Large intestine (tissue), 3 donors: ENCODE data around the gene TRIM33. TPM values are rescaled to one million over a fixed set of nuclear protein-coding genes. Genes with fewer than 3 reads are reported as not detected.

ENCODE experiments used
- DNase-seq, 2 donors: peaks; one replicate each; pipeline versions ENCODE4 v3.0.0 to v3.0.0-alpha.2; 2013
- H3K27ac ChIP-seq: one replicate; pipeline ENCODE4 v1.5.1; 2013; ENCODE audit warnings: low read length
- H3K27me3 ChIP-seq: 2 replicates; pipeline ENCODE4 v1.6.1; 2013; ENCODE audit warnings: low read length; ENCODE audit not compliant: control insufficient read depth, insufficient read depth
- H3K36me3 ChIP-seq: 2 replicates; pipeline ENCODE4 v1.6.1; 2013; ENCODE audit warnings: low read length; ENCODE audit not compliant: control insufficient read depth, insufficient read depth
- H3K4me1 ChIP-seq: one replicate; pipeline ENCODE4 v1.6.1; 2013; ENCODE audit warnings: low read length; ENCODE audit not compliant: control insufficient read depth, insufficient read depth
- H3K4me3 ChIP-seq: one replicate; pipeline ENCODE4 v1.5.1; 2013; ENCODE audit warnings: low read length
- H3K9me3 ChIP-seq: one replicate; pipeline ENCODE4 v1.6.1; 2013; ENCODE audit warnings: mild to moderate bottlenecking, low read depth, low read length, moderate library complexity; ENCODE audit not compliant: control insufficient read depth
- WGBS: methylation state at CpG from one replicate; pipeline ENCODE4 v1.1.5; 2013; ENCODE audit warnings: low lambda C conversion rate; ENCODE audit not compliant: insufficient coverage; 5-methylcytosine and 5-hydroxymethylcytosine counted together
- polyA plus RNA-seq: library from polyadenylated mRNA; unstranded; fragments of 120-200 nt; gene quantifications from one replicate; pipeline ENCODE4 v1.2.1, GENCODE V29; 2013

TRIM33 gene
- polyA plus RNA-seq, 1 donor = 27.2 TPM

GRCh38 chr1:114359791-114360190 is 151.2 kb downstream of the TRIM33 start:
- Histone ChIP-seq H3K27ac (no peak overlapping the region), H3K4me1 (no peaks in the 10 kb centered on the region), H3K36me3 (no peaks in the 10 kb centered on the region), H3K4me3 (no peak overlapping the region), H3K27me3 (no peaks in the 10 kb centered on the region), H3K9me3 (peaks cover 12% of the 10 kb centered on the region)
- WGBS = 60% methylated on average over 1 of the region's 1 CpG
- DNase-seq = no peak

GRCh38 chr1:114355240-114355639 is 155.8 kb downstream of the TRIM33 start:
- no peaks in the 10 kb centered on the region for H3K9me3 ChIP-seq
- no peak for DNase-seq
- no peaks in the 10 kb centered on the region for H3K36me3 ChIP-seq
- no peaks in the 10 kb centered on the region for H3K4me1 ChIP-seq
- H3K27me3 ChIP-seq = no peaks in the 10 kb centered on the region
- WGBS = 100% methylated on average over 2 of the region's 3 CpGs
- H3K4me3 ChIP-seq = no peak overlapping the region
- H3K27ac ChIP-seq = no peak overlapping the region

DNA sequence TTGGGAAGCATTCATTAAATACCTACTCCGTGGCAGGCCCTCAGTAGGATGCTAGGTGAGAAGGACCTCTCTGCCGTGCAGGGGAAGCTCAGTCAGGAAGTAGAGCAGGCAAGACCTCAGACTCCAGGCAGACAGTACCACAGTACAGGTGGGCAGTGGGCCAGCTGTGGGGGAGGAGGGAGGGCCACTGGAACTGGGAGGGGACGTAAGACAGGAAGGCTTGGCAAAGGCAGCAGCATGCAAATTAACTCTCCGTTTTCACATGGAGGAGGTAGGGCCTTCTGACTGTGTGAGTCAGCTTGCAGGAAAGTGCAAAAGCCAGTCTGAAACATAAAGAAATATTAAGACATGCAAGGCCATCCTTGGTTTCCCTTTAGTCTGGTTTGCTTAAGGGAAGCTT is 157.7 kb downstream of the TRIM33 start:
- Histone ChIP-seq H3K9me3 (no peaks in the 10 kb centered on the region), H3K4me1 (no peaks in the 10 kb centered on the region), H3K27me3 (no peaks in the 10 kb centered on the region), H3K36me3 (no peaks in the 10 kb centered on the region), H3K27ac (no peak overlapping the region), H3K4me3 (no peak overlapping the region)
- peak in 1 of 2 donors; percentile 33 for DNase-seq
- no CpG with 5 or more reads among the region's 4 CpGs for WGBS

DNA sequence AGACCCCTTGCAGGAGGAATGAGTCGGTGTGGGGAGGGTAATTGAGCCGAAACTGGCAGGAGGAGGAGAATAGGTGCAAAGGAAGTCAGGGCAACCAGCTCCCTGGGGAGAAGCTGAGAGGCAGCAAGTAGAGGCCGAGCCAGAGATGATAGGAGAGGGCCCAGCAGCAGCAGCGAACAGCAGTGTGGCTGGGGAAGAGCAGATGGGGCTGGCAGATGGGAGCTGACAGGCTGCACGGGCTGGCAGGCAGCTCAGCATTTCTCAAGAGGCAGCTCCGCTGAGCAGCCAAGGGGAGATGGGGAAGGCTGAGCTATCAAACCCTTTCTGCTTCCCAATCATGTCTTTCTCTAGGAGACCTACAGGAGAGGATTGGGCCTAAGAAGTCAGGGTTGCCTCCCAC is 158.2 kb downstream of the TRIM33 start:
- Histone ChIP-seq H3K4me3 (no peak overlapping the region), H3K4me1 (no peaks in the 10 kb centered on the region), H3K27ac (no peak overlapping the region), H3K36me3 (no peaks in the 10 kb centered on the region), H3K9me3 (no peaks in the 10 kb centered on the region), H3K27me3 (no peaks in the 10 kb centered on the region)
- DNase-seq = no peak
- no CpG with 5 or more reads among the region's 6 CpGs for WGBS

GRCh38 chr1:114350731-114351445 is 160.1 kb downstream of the TRIM33 start:
- no peaks in the 10 kb centered on the region for H3K36me3 ChIP-seq

DNA sequence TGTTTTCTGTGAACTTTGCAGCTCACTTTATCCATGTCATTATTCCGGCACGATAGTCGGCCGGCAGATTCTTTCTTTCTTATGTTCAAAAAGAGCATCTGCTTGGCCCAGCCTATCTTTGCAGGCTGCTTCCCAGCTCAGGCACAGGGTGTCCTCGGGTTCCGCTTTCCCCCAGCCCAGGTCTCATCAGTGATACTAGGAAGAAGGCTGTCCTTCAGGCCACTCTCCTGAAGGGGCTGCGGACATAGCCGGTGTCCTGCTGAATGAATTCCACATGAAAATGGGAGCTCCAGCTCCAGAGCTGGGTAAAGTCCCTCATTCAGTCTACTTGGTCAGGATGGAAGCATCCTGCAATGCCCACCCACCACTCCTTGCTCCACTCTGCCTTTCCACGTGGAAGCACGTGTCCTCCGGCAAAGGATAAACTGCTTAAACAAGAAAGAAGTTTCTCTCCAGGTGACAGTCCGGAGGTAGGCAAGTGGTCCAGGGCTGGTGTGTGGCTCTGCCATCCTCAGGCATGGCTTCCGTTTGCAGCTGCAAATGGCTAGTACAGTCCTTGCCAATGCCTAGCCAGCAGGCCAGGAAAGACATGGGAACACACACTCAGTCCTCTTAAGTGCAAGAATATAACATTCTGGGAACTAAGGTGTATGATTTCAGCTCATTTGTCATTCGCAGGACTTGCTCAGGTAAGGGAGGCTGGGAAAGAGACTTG is 161.0 kb downstream of the TRIM33 start:
- no peak overlapping the region for H3K27ac ChIP-seq

More at GRCh38 chr1:114350731-114351445, 160.1 kb downstream of the TRIM33 start:
- no peak for DNase-seq
- H3K4me1 ChIP-seq = no peaks in the 10 kb centered on the region
- no peak overlapping the region for H3K27ac ChIP-seq
- H3K9me3 ChIP-seq = no peaks in the 10 kb centered on the region
- no CpG with 5 or more reads among the region's 10 CpGs for WGBS
- no peak overlapping the region for H3K4me3 ChIP-seq
- no peaks in the 10 kb centered on the region for H3K27me3 ChIP-seq

DNA sequence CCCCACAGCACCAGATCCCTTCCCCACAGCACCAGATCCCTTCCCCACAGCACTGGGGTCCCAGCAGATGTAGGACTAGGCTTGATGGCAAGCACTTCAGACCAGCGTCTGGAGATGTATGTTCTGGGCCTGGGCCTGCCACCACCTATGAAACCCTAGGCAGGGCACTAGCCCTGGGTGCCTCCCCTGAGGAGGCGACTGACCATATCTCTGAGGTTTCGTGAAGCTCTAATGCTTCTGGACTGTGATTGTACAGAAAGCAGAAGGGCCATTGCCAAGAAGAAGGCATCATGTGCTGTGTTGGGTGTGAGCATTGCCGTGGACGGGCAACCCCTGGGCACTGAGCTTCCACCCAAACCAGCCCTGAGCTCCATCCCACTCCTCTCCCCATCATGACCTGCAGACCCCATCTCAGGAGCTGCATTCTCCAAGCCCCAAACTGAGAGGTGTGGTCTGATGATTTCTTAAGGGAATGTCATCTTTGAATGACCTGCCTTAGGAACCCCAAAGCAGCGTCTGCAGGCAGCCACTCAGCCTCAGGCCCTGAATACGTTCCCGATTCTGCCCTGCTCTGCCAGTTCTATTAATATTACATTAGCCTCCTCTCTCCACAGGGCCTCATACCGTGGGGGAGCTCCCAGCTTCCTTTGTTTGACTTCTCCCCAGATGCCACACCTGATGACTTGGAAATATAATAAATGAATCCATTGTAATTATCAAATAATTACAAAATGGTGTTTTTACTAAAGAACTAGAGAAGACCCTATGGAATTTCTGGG is 163.4 kb downstream of the TRIM33 start:
- DNase-seq = no peak
- Histone ChIP-seq H3K4me1 (no peaks in the 10 kb centered on the region), H3K36me3 (no peaks in the 10 kb centered on the region), H3K27ac (no peak overlapping the region), H3K9me3 (no peaks in the 10 kb centered on the region), H3K27me3 (no peaks in the 10 kb centered on the region), H3K4me3 (no peak overlapping the region)
- no CpG with 5 or more reads among the region's 9 CpGs for WGBS

More for the DNA sequence above, 161.0 kb downstream of the TRIM33 start:
- Histone ChIP-seq H3K9me3 (no peaks in the 10 kb centered on the region), H3K4me1 (no peaks in the 10 kb centered on the region), H3K4me3 (no peak overlapping the region), H3K27me3 (no peaks in the 10 kb centered on the region), H3K36me3 (no peaks in the 10 kb centered on the region)
- DNase-seq = no peak
- WGBS = no CpG with 5 or more reads among the region's 14 CpGs

DNA sequence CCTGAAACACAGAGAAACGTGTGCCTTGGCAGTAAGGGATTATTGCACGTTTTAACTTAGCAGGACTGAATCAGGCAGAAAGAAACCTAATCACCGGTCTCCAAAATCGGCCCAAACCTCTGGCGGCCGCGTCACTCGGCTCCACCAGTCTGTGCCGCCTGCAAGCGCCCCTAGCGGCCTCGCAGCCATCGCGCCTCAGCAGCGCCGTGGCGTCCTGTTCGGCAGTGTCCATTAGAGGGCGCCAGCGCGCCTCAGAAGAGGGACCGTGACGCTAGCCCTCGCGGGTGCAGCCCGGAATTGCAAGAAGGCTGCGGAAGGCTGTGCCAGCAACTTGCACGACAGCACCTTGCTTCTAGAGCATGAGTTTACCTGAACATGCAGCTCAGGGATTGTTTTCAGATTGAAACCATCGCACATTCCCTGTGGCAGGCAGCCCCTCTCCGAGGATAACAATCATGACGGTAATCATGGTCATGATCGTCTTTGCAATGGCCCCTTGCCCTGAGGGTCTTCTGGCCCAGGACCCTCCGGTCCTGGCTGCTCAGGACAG is 164.4 kb downstream of the TRIM33 start:
- H3K4me3 ChIP-seq = peak overlapping the region; percentile 51
- no peaks in the 10 kb centered on the region for H3K27me3 ChIP-seq
- no peaks in the 10 kb centered on the region for H3K36me3 ChIP-seq
- DNase-seq = peak; percentile 93 to 95
- no peaks in the 10 kb centered on the region for H3K9me3 ChIP-seq
- WGBS = no CpG with 5 or more reads among the region's 33 CpGs
- peak overlapping the region; percentile 36 for H3K27ac ChIP-seq
- no peaks in the 10 kb centered on the region for H3K4me1 ChIP-seq

- Histone ChIP-seq H3K4me1 (no peaks in the 10 kb centered on the region), H3K27ac (peak overlapping the region; percentile 36), H3K27me3 (no peaks in the 10 kb centered on the region), H3K4me3 (peak overlapping the region; percentile 51), H3K9me3 (no peaks in the 10 kb centered on the region), H3K36me3 (no peaks in the 10 kb centered on the region)
- WGBS = no CpG with 5 or more reads among the region's 24 CpGs
- no peak for DNase-seq
Observed at GRCh38 chr1:114345930-114346479, 165.0 kb downstream of the TRIM33 start.

- Histone ChIP-seq H3K4me1 (no peaks in the 10 kb centered on the region), H3K27me3 (no peaks in the 10 kb centered on the region), H3K9me3 (no peaks in the 10 kb centered on the region), H3K4me3 (no peak overlapping the region), H3K27ac (no peak overlapping the region), H3K36me3 (no peaks in the 10 kb centered on the region)
- no peak for DNase-seq
- no CpG with 5 or more reads among the region's 4 CpGs for WGBS
Observed at GRCh38 chr1:114344656-114345055, 166.3 kb downstream of the TRIM33 start.
